HepG2 (cell line): Measurements from ENCODE around the gene MED13L.

Experiments used
- EZH2 ChIP-seq: conservative IDR thresholded peaks from 2 replicates; pipeline ENCODE4 v1.6.1; 2012; ENCODE audit warnings: mild to moderate bottlenecking, low read depth, low read length, moderate library complexity
- HNF4G ChIP-seq, 2 experiments: sonication (generic) in 1 of 2; formaldehyde crosslinking in 1 of 2; IDR thresholded peaks; 2 replicates each; pipeline versions ENCODE4 v1.4.0 to v1.6.1; 2011 to 2020; ENCODE audit warnings: borderline replicate concordance in 2 of 2, low read depth in 2 of 2, mild to moderate bottlenecking in 2 of 2, low read length in 1 of 2, missing genetic modification reagents in 1 of 2, moderate library complexity in 1 of 2
- JUND ChIP-seq: sonication (generic); formaldehyde crosslinking; IDR thresholded peaks from 2 replicates; pipeline ENCODE4 v1.8.0; 2022; ENCODE audit warnings: mild to moderate bottlenecking, missing genetic modification reagents
- PTBP1 ChIP-seq: fragments of 200-400 bp; formaldehyde crosslinking; IDR thresholded peaks from 2 replicates; pipeline ENCODE4 v1.6.1; 2018; ENCODE audit warnings: low read length, low read depth; ENCODE audit not compliant: poor library complexity, severe bottlenecking
- RAD51 ChIP-seq: fragments of 450-650 bp; IDR thresholded peaks from 2 replicates; pipeline ENCODE4 v1.6.1; 2016; ENCODE audit warnings: borderline replicate concordance
- ZNF329 ChIP-seq: sonication (generic); formaldehyde crosslinking; IDR thresholded peaks from 2 replicates; pipeline ENCODE4 v1.9.0; 2021; ENCODE audit warnings: low read depth, mild to moderate bottlenecking, missing genetic modification reagents
- TF ChIP-seq, protein P1 (sequence below): sonication (generic); formaldehyde crosslinking; IDR thresholded peaks from 2 replicates; pipeline ENCODE4 v1.5.0; 2020; ENCODE audit warnings: mild to moderate bottlenecking, missing genetic modification reagents, moderate library complexity

DNA sequence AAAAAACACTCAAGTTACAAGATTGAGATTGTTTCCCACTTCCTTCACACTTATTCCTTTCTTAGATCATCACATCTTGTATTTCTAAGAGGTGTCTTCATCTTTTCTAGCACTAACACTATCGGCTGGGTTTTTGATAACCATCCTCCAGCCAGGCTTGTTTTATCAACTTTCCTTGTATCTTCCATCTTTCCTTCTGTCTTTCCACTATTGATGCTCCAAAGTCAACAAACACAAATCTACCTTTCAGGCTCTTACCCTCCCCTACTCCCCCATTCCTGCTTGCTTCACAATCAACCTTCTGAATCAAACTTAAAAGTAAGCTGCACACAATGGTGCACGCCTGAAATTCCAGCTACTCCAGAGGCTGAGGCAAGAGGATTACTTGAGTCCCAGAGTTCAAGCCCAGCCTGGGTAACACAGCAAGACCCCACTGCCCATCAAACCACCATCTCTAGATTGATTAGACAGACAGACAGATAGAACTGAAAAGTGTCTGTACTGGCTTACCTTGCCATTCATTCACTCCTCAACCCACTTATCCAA is 12.9 kb downstream of the MED13L start:
- no peak for TF ChIP-seq HNF4G (IDR thresholded peaks at IDR 0.05; ENCODE audit: borderline replicate concordance, low read depth, low read length)
- TF ChIP-seq HNF4G (CRISPR knock-in tag; IDR thresholded peaks at IDR 0.05; ENCODE audit: borderline replicate concordance, low read depth): no peak
- TF ChIP-seq EZH2: no peak
- no peak for TF ChIP-seq ZNF329
- no peak for TF ChIP-seq RAD51
- TF ChIP-seq JUND (CRISPR knock-in tag): no peak
- TF ChIP-seq, protein P1, sequence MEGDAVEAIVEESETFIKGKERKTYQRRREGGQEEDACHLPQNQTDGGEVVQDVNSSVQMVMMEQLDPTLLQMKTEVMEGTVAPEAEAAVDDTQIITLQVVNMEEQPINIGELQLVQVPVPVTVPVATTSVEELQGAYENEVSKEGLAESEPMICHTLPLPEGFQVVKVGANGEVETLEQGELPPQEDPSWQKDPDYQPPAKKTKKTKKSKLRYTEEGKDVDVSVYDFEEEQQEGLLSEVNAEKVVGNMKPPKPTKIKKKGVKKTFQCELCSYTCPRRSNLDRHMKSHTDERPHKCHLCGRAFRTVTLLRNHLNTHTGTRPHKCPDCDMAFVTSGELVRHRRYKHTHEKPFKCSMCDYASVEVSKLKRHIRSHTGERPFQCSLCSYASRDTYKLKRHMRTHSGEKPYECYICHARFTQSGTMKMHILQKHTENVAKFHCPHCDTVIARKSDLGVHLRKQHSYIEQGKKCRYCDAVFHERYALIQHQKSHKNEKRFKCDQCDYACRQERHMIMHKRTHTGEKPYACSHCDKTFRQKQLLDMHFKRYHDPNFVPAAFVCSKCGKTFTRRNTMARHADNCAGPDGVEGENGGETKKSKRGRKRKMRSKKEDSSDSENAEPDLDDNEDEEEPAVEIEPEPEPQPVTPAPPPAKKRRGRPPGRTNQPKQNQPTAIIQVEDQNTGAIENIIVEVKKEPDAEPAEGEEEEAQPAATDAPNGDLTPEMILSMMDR (CRISPR knock-in tag): no peak
- no peak for TF ChIP-seq PTBP1
